Neural cell (in vitro differentiated cells): ENCODE data around the gene FLT3.

Source experiments
- EP300 ChIP-seq: fragments of 450-650 bp; conservative IDR thresholded peaks from 2 replicates; pipeline ENCODE4 v1.6.1; 2014; ENCODE audit warnings: antibody characterized with exemption, mild to moderate bottlenecking, moderate library complexity; ENCODE audit not compliant: poor library complexity, severe bottlenecking
- EZH2 ChIP-seq: fragments of 200-600, 300-800 bp; shearing (Covaris generic), sonication (generic); IDR thresholded peaks from 2 replicates; pipeline ENCODE4 v1.6.1; 2014; ENCODE audit warnings: antibody characterized with exemption, low read length, borderline replicate concordance, mild to moderate bottlenecking; ENCODE audit not compliant: insufficient read depth, poor library complexity, severe bottlenecking
- MXI1 ChIP-seq: fragments of 450-650 bp; conservative IDR thresholded peaks from 2 replicates; pipeline ENCODE4 v1.6.1; 2014; ENCODE audit warnings: antibody characterized with exemption, mild to moderate bottlenecking; ENCODE audit not compliant: poor library complexity, severe bottlenecking
- POLR2AphosphoS5 ChIP-seq: IDR thresholded peaks from 2 replicates; pipeline ENCODE4 v1.6.1; 2012
- RAD21 ChIP-seq: fragments of 450-650 bp; conservative IDR thresholded peaks from 2 replicates; pipeline ENCODE4 v1.6.1; 2014; ENCODE audit warnings: antibody characterized with exemption, mild to moderate bottlenecking, moderate library complexity
- TAF1 ChIP-seq: IDR thresholded peaks from 2 replicates; pipeline ENCODE4 v1.6.1; 2012; ENCODE audit warnings: low read depth
- TF ChIP-seq, protein P1 (sequence below): fragments of 450-650 bp; IDR thresholded peaks from 2 replicates; pipeline ENCODE4 v1.5.1; 2014; ENCODE audit warnings: antibody characterized with exemption, mild to moderate bottlenecking, moderate library complexity; ENCODE audit not compliant: poor library complexity, severe bottlenecking
- TF ChIP-seq, protein P2 (sequence below): IDR thresholded peaks from 2 replicates; pipeline ENCODE4 v1.6.1; 2012; ENCODE audit warnings: borderline replicate concordance

GRCh38 chr13:28041031-28041461 is 59.3 kb downstream of the FLT3 start:
- TF ChIP-seq, protein P1, sequence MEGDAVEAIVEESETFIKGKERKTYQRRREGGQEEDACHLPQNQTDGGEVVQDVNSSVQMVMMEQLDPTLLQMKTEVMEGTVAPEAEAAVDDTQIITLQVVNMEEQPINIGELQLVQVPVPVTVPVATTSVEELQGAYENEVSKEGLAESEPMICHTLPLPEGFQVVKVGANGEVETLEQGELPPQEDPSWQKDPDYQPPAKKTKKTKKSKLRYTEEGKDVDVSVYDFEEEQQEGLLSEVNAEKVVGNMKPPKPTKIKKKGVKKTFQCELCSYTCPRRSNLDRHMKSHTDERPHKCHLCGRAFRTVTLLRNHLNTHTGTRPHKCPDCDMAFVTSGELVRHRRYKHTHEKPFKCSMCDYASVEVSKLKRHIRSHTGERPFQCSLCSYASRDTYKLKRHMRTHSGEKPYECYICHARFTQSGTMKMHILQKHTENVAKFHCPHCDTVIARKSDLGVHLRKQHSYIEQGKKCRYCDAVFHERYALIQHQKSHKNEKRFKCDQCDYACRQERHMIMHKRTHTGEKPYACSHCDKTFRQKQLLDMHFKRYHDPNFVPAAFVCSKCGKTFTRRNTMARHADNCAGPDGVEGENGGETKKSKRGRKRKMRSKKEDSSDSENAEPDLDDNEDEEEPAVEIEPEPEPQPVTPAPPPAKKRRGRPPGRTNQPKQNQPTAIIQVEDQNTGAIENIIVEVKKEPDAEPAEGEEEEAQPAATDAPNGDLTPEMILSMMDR, result no peak
- TF ChIP-seq POLR2AphosphoS5, result no peak
- TF ChIP-seq, protein P2, sequence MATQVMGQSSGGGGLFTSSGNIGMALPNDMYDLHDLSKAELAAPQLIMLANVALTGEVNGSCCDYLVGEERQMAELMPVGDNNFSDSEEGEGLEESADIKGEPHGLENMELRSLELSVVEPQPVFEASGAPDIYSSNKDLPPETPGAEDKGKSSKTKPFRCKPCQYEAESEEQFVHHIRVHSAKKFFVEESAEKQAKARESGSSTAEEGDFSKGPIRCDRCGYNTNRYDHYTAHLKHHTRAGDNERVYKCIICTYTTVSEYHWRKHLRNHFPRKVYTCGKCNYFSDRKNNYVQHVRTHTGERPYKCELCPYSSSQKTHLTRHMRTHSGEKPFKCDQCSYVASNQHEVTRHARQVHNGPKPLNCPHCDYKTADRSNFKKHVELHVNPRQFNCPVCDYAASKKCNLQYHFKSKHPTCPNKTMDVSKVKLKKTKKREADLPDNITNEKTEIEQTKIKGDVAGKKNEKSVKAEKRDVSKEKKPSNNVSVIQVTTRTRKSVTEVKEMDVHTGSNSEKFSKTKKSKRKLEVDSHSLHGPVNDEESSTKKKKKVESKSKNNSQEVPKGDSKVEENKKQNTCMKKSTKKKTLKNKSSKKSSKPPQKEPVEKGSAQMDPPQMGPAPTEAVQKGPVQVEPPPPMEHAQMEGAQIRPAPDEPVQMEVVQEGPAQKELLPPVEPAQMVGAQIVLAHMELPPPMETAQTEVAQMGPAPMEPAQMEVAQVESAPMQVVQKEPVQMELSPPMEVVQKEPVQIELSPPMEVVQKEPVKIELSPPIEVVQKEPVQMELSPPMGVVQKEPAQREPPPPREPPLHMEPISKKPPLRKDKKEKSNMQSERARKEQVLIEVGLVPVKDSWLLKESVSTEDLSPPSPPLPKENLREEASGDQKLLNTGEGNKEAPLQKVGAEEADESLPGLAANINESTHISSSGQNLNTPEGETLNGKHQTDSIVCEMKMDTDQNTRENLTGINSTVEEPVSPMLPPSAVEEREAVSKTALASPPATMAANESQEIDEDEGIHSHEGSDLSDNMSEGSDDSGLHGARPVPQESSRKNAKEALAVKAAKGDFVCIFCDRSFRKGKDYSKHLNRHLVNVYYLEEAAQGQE, result no peak
- TF ChIP-seq EP300, result no peak
- no peak for TF ChIP-seq EZH2
- TF ChIP-seq RAD21, result no peak
- no peak for TF ChIP-seq TAF1
- TF ChIP-seq MXI1, result no peak
